ENCODE measurements around the gene FUNDC2. TPM values are rescaled to one million over a fixed set of nuclear protein-coding genes. Genes with fewer than 3 reads are reported as not detected.

The FUNDC2 gene
- total RNA-seq, 2 experiments from 2014 or later, result 97.3 to 99.7 TPM

GRCh38 chrX:155046811-155047528 lies 20.3 kb downstream of the FUNDC2 start:
- H3K4me3 Mint-ChIP-seq, result no peak overlapping the region
- H3K4me1 Mint-ChIP-seq, result peaks cover 23% of the 10 kb centered on the region
- no peaks in the 10 kb centered on the region for H3K9me3 Mint-ChIP-seq
- H3K36me3 Mint-ChIP-seq, result peaks cover 26% of the 10 kb centered on the region
- no peak for DNase-seq
- no peak overlapping the region for H3K27ac Mint-ChIP-seq
- H3K27me3 Mint-ChIP-seq, result no peaks in the 10 kb centered on the region

GRCh38 chrX:155048977-155049619 lies 22.5 kb downstream of the FUNDC2 start:
- no peak overlapping the region for H3K27ac Mint-ChIP-seq
- peak; percentile 30 for DNase-seq
- H3K4me3 Mint-ChIP-seq, result no peak overlapping the region
- peaks cover 28% of the 10 kb centered on the region for H3K36me3 Mint-ChIP-seq
- no peaks in the 10 kb centered on the region for H3K9me3 Mint-ChIP-seq
- H3K4me1 Mint-ChIP-seq, result peaks cover 23% of the 10 kb centered on the region
- H3K27me3 Mint-ChIP-seq, result no peaks in the 10 kb centered on the region

GRCh38 chrX:155052738-155053498 lies 26.3 kb downstream of the FUNDC2 start:
- Mint-ChIP-seq H3K27me3 (no peaks in the 10 kb centered on the region), H3K27ac (no peak overlapping the region)

GRCh38 chrX:155053656-155054055 lies 27.0 kb downstream of the FUNDC2 start:
- Mint-ChIP-seq H3K4me1 (peaks cover 34% of the 10 kb centered on the region), H3K4me3 (no peak overlapping the region), H3K9me3 (no peaks in the 10 kb centered on the region), H3K27ac (peak overlapping the region; percentile 36), H3K27me3 (no peaks in the 10 kb centered on the region), H3K36me3 (peaks cover 21% of the 10 kb centered on the region)
- DNase-seq, result no peak

More at GRCh38 chrX:155052738-155053498, 26.3 kb downstream of the FUNDC2 start:
- no peak overlapping the region for H3K4me3 Mint-ChIP-seq
- DNase-seq, result no peak
- no peaks in the 10 kb centered on the region for H3K9me3 Mint-ChIP-seq
- H3K4me1 Mint-ChIP-seq, result peaks cover 36% of the 10 kb centered on the region
- peaks cover 24% of the 10 kb centered on the region for H3K36me3 Mint-ChIP-seq

- H3K9me3 Mint-ChIP-seq, result no peaks in the 10 kb centered on the region
- H3K27ac Mint-ChIP-seq, result no peak overlapping the region
These were observed 27.6 kb downstream of the FUNDC2 start for GRCh38 chrX:155054255-155054654.

GRCh38 chrX:155055494-155055893 lies 28.9 kb downstream of the FUNDC2 start:
- H3K27ac Mint-ChIP-seq, result no peak overlapping the region
- H3K36me3 Mint-ChIP-seq, result peaks cover 14% of the 10 kb centered on the region
- no peaks in the 10 kb centered on the region for H3K9me3 Mint-ChIP-seq
- no peaks in the 10 kb centered on the region for H3K27me3 Mint-ChIP-seq
- no peak for DNase-seq
- H3K4me3 Mint-ChIP-seq, result no peak overlapping the region
- peaks cover 19% of the 10 kb centered on the region for H3K4me1 Mint-ChIP-seq

More at GRCh38 chrX:155054255-155054654, 27.6 kb downstream of the FUNDC2 start:
- Mint-ChIP-seq H3K4me1 (peaks cover 29% of the 10 kb centered on the region), H3K4me3 (no peak overlapping the region), H3K27me3 (no peaks in the 10 kb centered on the region), H3K36me3 (peaks cover 18% of the 10 kb centered on the region)
- no peak for DNase-seq

GRCh38 chrX:155056471-155056870 lies 29.8 kb downstream of the FUNDC2 start:
- peaks cover 15% of the 10 kb centered on the region for H3K4me1 Mint-ChIP-seq
- H3K9me3 Mint-ChIP-seq, result no peaks in the 10 kb centered on the region
- no peaks in the 10 kb centered on the region for H3K27me3 Mint-ChIP-seq
- DNase-seq, result no peak
- H3K27ac Mint-ChIP-seq, result peak overlapping the region; percentile 15
- peaks cover 12% of the 10 kb centered on the region for H3K36me3 Mint-ChIP-seq
- H3K4me3 Mint-ChIP-seq, result no peak overlapping the region

GRCh38 chrX:155056877-155057792 lies 30.5 kb downstream of the FUNDC2 start:
- no peaks in the 10 kb centered on the region for H3K27me3 Mint-ChIP-seq
- H3K27ac Mint-ChIP-seq, result no peak overlapping the region
- peaks cover 13% of the 10 kb centered on the region for H3K4me1 Mint-ChIP-seq

GRCh38 chrX:155061760-155062159 lies 35.1 kb downstream of the FUNDC2 start:
- DNase-seq, result no peak
- no peak overlapping the region for H3K27ac Mint-ChIP-seq
- no peaks in the 10 kb centered on the region for H3K9me3 Mint-ChIP-seq
- peaks cover 10% of the 10 kb centered on the region for H3K4me1 Mint-ChIP-seq
- no peak overlapping the region for H3K4me3 Mint-ChIP-seq
- H3K36me3 Mint-ChIP-seq, result no peaks in the 10 kb centered on the region
- H3K27me3 Mint-ChIP-seq, result no peaks in the 10 kb centered on the region

More at GRCh38 chrX:155056877-155057792, 30.5 kb downstream of the FUNDC2 start:
- DNase-seq, result peak; percentile 10
- Mint-ChIP-seq H3K36me3 (peaks cover 7% of the 10 kb centered on the region), H3K9me3 (no peaks in the 10 kb centered on the region), H3K4me3 (peak overlapping the region; percentile 52)

GRCh38 chrX:155065035-155065734 lies 38.5 kb downstream of the FUNDC2 start:
- no peak for DNase-seq
- H3K4me3 Mint-ChIP-seq, result no peak overlapping the region
- H3K27me3 Mint-ChIP-seq, result no peaks in the 10 kb centered on the region
- H3K4me1 Mint-ChIP-seq, result peaks cover 17% of the 10 kb centered on the region
- H3K9me3 Mint-ChIP-seq, result no peaks in the 10 kb centered on the region
- no peak overlapping the region for H3K27ac Mint-ChIP-seq
- H3K36me3 Mint-ChIP-seq, result peaks cover 2% of the 10 kb centered on the region

GRCh38 chrX:155068165-155068564 lies 41.5 kb downstream of the FUNDC2 start:
- no peaks in the 10 kb centered on the region for H3K9me3 Mint-ChIP-seq
- no peak for DNase-seq
- H3K27ac Mint-ChIP-seq, result peak overlapping the region; percentile 67
- peaks cover 9% of the 10 kb centered on the region for H3K36me3 Mint-ChIP-seq
- no peaks in the 10 kb centered on the region for H3K27me3 Mint-ChIP-seq
- H3K4me3 Mint-ChIP-seq, result peak overlapping the region; percentile 51
- H3K4me1 Mint-ChIP-seq, result peaks cover 23% of the 10 kb centered on the region

GRCh38 chrX:155069414-155069813 lies 42.8 kb downstream of the FUNDC2 start:
- no peak overlapping the region for H3K27ac Mint-ChIP-seq
- no peaks in the 10 kb centered on the region for H3K27me3 Mint-ChIP-seq
- H3K9me3 Mint-ChIP-seq, result no peaks in the 10 kb centered on the region
- H3K4me1 Mint-ChIP-seq, result peaks cover 34% of the 10 kb centered on the region
- peak overlapping the region; percentile 80 for H3K4me3 Mint-ChIP-seq
- no peak for DNase-seq
- H3K36me3 Mint-ChIP-seq, result peaks cover 20% of the 10 kb centered on the region

GRCh38 chrX:155070038-155070437 lies 43.4 kb downstream of the FUNDC2 start:
- no peak for DNase-seq
- Mint-ChIP-seq H3K27ac (peak overlapping the region; percentile 89), H3K4me1 (peaks cover 35% of the 10 kb centered on the region)

GRCh38 chrX:155070663-155070974 lies 44.0 kb downstream of the FUNDC2 start:
- peaks cover 24% of the 10 kb centered on the region for H3K36me3 Mint-ChIP-seq

More at GRCh38 chrX:155070038-155070437, 43.4 kb downstream of the FUNDC2 start:
- Mint-ChIP-seq H3K9me3 (no peaks in the 10 kb centered on the region), H3K36me3 (peaks cover 20% of the 10 kb centered on the region), H3K4me3 (peak overlapping the region; percentile 80), H3K27me3 (no peaks in the 10 kb centered on the region)

More at GRCh38 chrX:155070663-155070974, 44.0 kb downstream of the FUNDC2 start:
- H3K4me3 Mint-ChIP-seq, result peak overlapping the region; percentile 80
- no peaks in the 10 kb centered on the region for H3K9me3 Mint-ChIP-seq
- DNase-seq, result no peak
- no peaks in the 10 kb centered on the region for H3K27me3 Mint-ChIP-seq
- H3K4me1 Mint-ChIP-seq, result peaks cover 35% of the 10 kb centered on the region
- peak overlapping the region; percentile 89 for H3K27ac Mint-ChIP-seq
